CD4-positive, alpha-beta T cell treated with Interleukin-4 for 1 hour (primary cell): ENCODE measurements around the gene KCNMA1.
A peak's percentile ranks its signal among the peaks of the same experiment; 100 is the strongest.

Experiments used
- DNase-seq, 2 donors: peaks; one replicate each; pipeline ENCODE4 v3.0.0-alpha.2; 2020 to 2022

KCNMA1 gene

GRCh38 chr10:77121829-77122228, 515.8 kb downstream of the KCNMA1 start:
- DNase-seq: no peak

- no peak for DNase-seq
Measured at GRCh38 chr10:77120666-77121376, 516.8 kb downstream of the KCNMA1 start.

GRCh38 chr10:77120012-77120411, 517.6 kb downstream of the KCNMA1 start:
- DNase-seq: no peak

- no peak for DNase-seq
Measured at GRCh38 chr10:77118603-77119282, 518.9 kb downstream of the KCNMA1 start.

- DNase-seq: no peak
Measured at GRCh38 chr10:77117501-77117900, 520.1 kb downstream of the KCNMA1 start.

GRCh38 chr10:77116904-77117303, 520.7 kb downstream of the KCNMA1 start:
- DNase-seq: no peak

- DNase-seq: no peak
Measured at GRCh38 chr10:77114181-77114821, 523.3 kb downstream of the KCNMA1 start.

GRCh38 chr10:77111611-77112550, 525.7 kb downstream of the KCNMA1 start:
- peak in 1 of 2 donors; percentile 14 for DNase-seq

GRCh38 chr10:77110757-77111156, 526.9 kb downstream of the KCNMA1 start:
- no peak for DNase-seq

GRCh38 chr10:77109351-77109994, 528.1 kb downstream of the KCNMA1 start:
- no peak for DNase-seq

GRCh38 chr10:77106676-77107075, 530.9 kb downstream of the KCNMA1 start:
- no peak for DNase-seq

- DNase-seq: no peak
Measured at GRCh38 chr10:77105761-77106221, 531.8 kb downstream of the KCNMA1 start.

GRCh38 chr10:77104459-77104980, 533.1 kb downstream of the KCNMA1 start:
- no peak for DNase-seq

- no peak for DNase-seq
Measured at GRCh38 chr10:77103213-77103612, 534.4 kb downstream of the KCNMA1 start.

GRCh38 chr10:77101341-77101740, 536.3 kb downstream of the KCNMA1 start:
- DNase-seq: no peak

- no peak for DNase-seq
Measured at GRCh38 chr10:77099136-77099535, 538.5 kb downstream of the KCNMA1 start.

GRCh38 chr10:77097625-77098024, 540.0 kb downstream of the KCNMA1 start:
- no peak for DNase-seq

GRCh38 chr10:77093126-77093525, 544.5 kb downstream of the KCNMA1 start:
- no peak for DNase-seq

GRCh38 chr10:77091597-77092165, 545.9 kb downstream of the KCNMA1 start:
- no peak for DNase-seq

- DNase-seq: no peak
Measured at GRCh38 chr10:77090381-77091356, 546.9 kb downstream of the KCNMA1 start.
